Fibroblast of lung (primary cell): ENCODE results near the gene NFYA. TPM values are rescaled to one million over a fixed set of nuclear protein-coding genes. Genes with fewer than 3 reads are reported as not detected.

Experiments
- DNase-seq, 2 donors: peaks; one replicate each; pipeline versions ENCODE4 v3.0.0 to v3.0.0-alpha.2; 2010; ENCODE audit warnings: low read depth in 2 of 2
- H2AFZ ChIP-seq: 2 replicates; pipeline ENCODE4 v1.5.1; 2012; ENCODE audit warnings: low read length, control low read depth, inconsistent platforms
- H3K27ac ChIP-seq: 2 replicates; pipeline ENCODE4 v1.5.1; 2011; ENCODE audit warnings: low read length, control low read depth; ENCODE audit not compliant: insufficient read depth
- H3K27me3 ChIP-seq: 2 replicates; pipeline ENCODE4 v1.5.1; 2011; ENCODE audit warnings: mild to moderate bottlenecking, low read length; ENCODE audit not compliant: control insufficient read depth, insufficient read depth
- H3K36me3 ChIP-seq: 2 replicates; pipeline ENCODE4 v1.5.1; 2011; ENCODE audit warnings: low read length; ENCODE audit not compliant: control insufficient read depth, insufficient read depth
- H3K4me1 ChIP-seq: 2 replicates; pipeline ENCODE4 v1.5.1; 2011; ENCODE audit warnings: low read length; ENCODE audit not compliant: control insufficient read depth, insufficient read depth; ENCODE audit errors: extremely low read depth
- H3K4me2 ChIP-seq: 2 replicates; pipeline ENCODE4 v1.5.1; 2011; ENCODE audit warnings: low read length, control low read depth; ENCODE audit not compliant: insufficient read depth; ENCODE audit errors: extremely low read depth
- H3K4me3 ChIP-seq, 4 experiments: fragments of 200-600 bp in 1 of 4; sonication (generic) in 1 of 4; replicated peaks in 1 of 4; 2 replicates each; pipeline ENCODE4 v1.5.1; 2011 to 2016; ENCODE audit warnings: low read length in 4 of 4, low read depth in 3 of 4, mild to moderate bottlenecking in 3 of 4, control low read depth in 2 of 4, inconsistent platforms in 1 of 4, mixed read lengths in 1 of 4; ENCODE audit not compliant: insufficient read depth in 1 of 4; ENCODE audit errors: control extremely low read depth in 1 of 4
- H3K79me2 ChIP-seq: 2 replicates; pipeline ENCODE4 v1.5.1; 2012; ENCODE audit warnings: mild to moderate bottlenecking, low read length, inconsistent platforms; ENCODE audit not compliant: control insufficient read depth, insufficient read depth
- H3K9ac ChIP-seq: 2 replicates; pipeline ENCODE4 v1.5.1; 2011; ENCODE audit warnings: mild to moderate bottlenecking, low read length, control low read depth; ENCODE audit not compliant: insufficient read depth
- H3K9me3 ChIP-seq: 2 replicates; pipeline ENCODE4 v1.5.1; 2012; ENCODE audit warnings: low read depth, low read length; ENCODE audit not compliant: control insufficient read depth, insufficient read depth
- H4K20me1 ChIP-seq: 2 replicates; pipeline ENCODE4 v1.5.1; 2011; ENCODE audit warnings: low read length; ENCODE audit not compliant: control insufficient read depth, insufficient read depth; ENCODE audit errors: extremely low read depth
- CTCF ChIP-seq, 2 donors: IDR thresholded peaks in 1 of 2; conservative IDR thresholded peaks in 1 of 2; 1 replicate in 1 of 2; 2 replicates in 1 of 2; pipeline ENCODE4 v1.5.1; 2011 to 2012; ENCODE audit warnings: low read length in 2 of 2, control low read depth in 1 of 2, inconsistent platforms in 1 of 2, low read depth in 1 of 2, mild to moderate bottlenecking in 1 of 2
- EZH2 ChIP-seq: IDR thresholded peaks from 2 replicates; pipeline ENCODE4 v1.5.1; 2012; ENCODE audit warnings: low read length, control low read depth, mild to moderate bottlenecking; ENCODE audit errors: missing control alignments
- polyA plus RNA-seq, 2 donors: library from polyadenylated mRNA; depleted of rRNA in 1 of 2; stranded (reverse) in 1 of 2; unstranded in 1 of 2; fragments of >200 nt; gene quantifications; 2 replicates each; pipeline ENCODE4 v1.2.1, GENCODE V29; 2011 to 2012; ENCODE audit warnings: missing spikeins in 1 of 2
- total RNA-seq: library from RNA; depleted of rRNA; stranded (reverse); fragments of >200 nt; gene quantifications from 2 replicates; pipeline ENCODE4 v1.2.1, GENCODE V29; 2014

The NFYA gene
- total and polyA plus RNA-seq, 2 donors (not counting 1 experiment from before 2014, with no cell fraction given): 6.9 to 14.9 TPM

- Histone ChIP-seq H3K4me1 (no peaks in the 10 kb centered on the region), H3K36me3 (peaks cover 12% of the 10 kb centered on the region), H3K79me2 (no peaks in the 10 kb centered on the region), H3K4me2 (no peak overlapping the region), H2AFZ (no peak overlapping the region), H3K9me3 (no peaks in the 10 kb centered on the region), H4K20me1 (no peaks in the 10 kb centered on the region), H3K27me3 (no peaks in the 10 kb centered on the region), H3K27ac (no peak overlapping the region), H3K4me3 (no peak overlapping the region), H3K9ac (no peak overlapping the region)
- TF ChIP-seq EZH2 (no peak), CTCF (conservative IDR thresholded peaks at IDR 0.05 in 1 of 2, IDR thresholded peaks at IDR 0.05 in 1 of 2; ENCODE audit: low read depth in 1 of 2, low read length in 2 of 2) (no peak)
- DNase-seq: peak in 1 of 2 donors; percentile 27
These were observed 25.6 kb downstream of the NFYA start for GRCh38 chr6:41098366-41098765.

GRCh38 chr6:41100871-41101287 lies 28.1 kb downstream of the NFYA start:
- TF ChIP-seq EZH2: no peak
- TF ChIP-seq CTCF (conservative IDR thresholded peaks at IDR 0.05 in 1 of 2, IDR thresholded peaks at IDR 0.05 in 1 of 2; ENCODE audit: low read depth in 1 of 2, low read length in 2 of 2): no peak
- H3K36me3 ChIP-seq: peaks cover 10% of the 10 kb centered on the region
- H4K20me1 ChIP-seq: no peaks in the 10 kb centered on the region
- H3K27ac ChIP-seq: no peak overlapping the region
- H3K4me3 ChIP-seq: no peak overlapping the region
- H2AFZ ChIP-seq: no peak overlapping the region
- H3K27me3 ChIP-seq: no peaks in the 10 kb centered on the region
- no peak overlapping the region for H3K9ac ChIP-seq
- H3K4me2 ChIP-seq: no peak overlapping the region
- DNase-seq: no peak
- no peaks in the 10 kb centered on the region for H3K9me3 ChIP-seq
- H3K4me1 ChIP-seq: no peaks in the 10 kb centered on the region
- no peaks in the 10 kb centered on the region for H3K79me2 ChIP-seq

GRCh38 chr6:41103847-41104246 lies 31.1 kb downstream of the NFYA start:
- Histone ChIP-seq H3K4me2 (no peak overlapping the region), H4K20me1 (no peaks in the 10 kb centered on the region), H3K4me3 (no peak overlapping the region), H3K4me1 (no peaks in the 10 kb centered on the region), H2AFZ (no peak overlapping the region), H3K79me2 (no peaks in the 10 kb centered on the region), H3K27me3 (no peaks in the 10 kb centered on the region), H3K9me3 (no peaks in the 10 kb centered on the region), H3K36me3 (peaks cover 4% of the 10 kb centered on the region), H3K9ac (no peak overlapping the region), H3K27ac (no peak overlapping the region)
- no peak for DNase-seq
- TF ChIP-seq CTCF (conservative IDR thresholded peaks at IDR 0.05 in 1 of 2, IDR thresholded peaks at IDR 0.05 in 1 of 2; ENCODE audit: low read depth in 1 of 2, low read length in 2 of 2) (no peak), EZH2 (no peak)
